IMR-90 (cell line): ENCODE data around the gene EID1. TPM values are rescaled to one million over a fixed set of nuclear protein-coding genes. Genes with fewer than 3 reads are reported as not detected.

Source experiments
- ATAC-seq: fragments of 200-7000 bp; cut with Tn5 transposase; 2 replicates; pipeline ENCODE4 v1.9.1; 2020; ENCODE audit warnings: low read depth, mild to moderate bottlenecking, moderate library complexity
- BruUV-seq: library from RNA; stranded (reverse); fragments of 400-500 nt; replicated peaks from 2 replicates; lab custom pipeline; 2021; lab: Mats Ljungman, UMichigan
- CTCF ChIA-PET: fragments of 300-600 bp; formaldehyde crosslinking; extraction: SDS; loops from one replicate; lab custom pipeline; 2021; ENCODE audit warnings: antibody characterized with exemption; lab: Yijun Ruan, JAX
- POLR2A ChIA-PET: fragments of 300-600 bp; sonication (Branson Sonifier 250); formaldehyde crosslinking; loops from one replicate; lab custom pipeline; 2022; ENCODE audit warnings: antibody characterized with exemption; ENCODE audit not compliant: unreplicated experiment; lab: Charles Lee
- DNase-seq: peaks from one replicate; pipeline ENCODE4 v3.0.0; 2013
- H2AFZ ChIP-seq: replicated peaks from 2 replicates; pipeline ENCODE3; 2013; ENCODE audit warnings: low read length, mild to moderate bottlenecking; ENCODE audit not compliant: poor library complexity
- H2AK5ac ChIP-seq: 2 replicates; pipeline ENCODE4 v1.6.1; 2013; ENCODE audit warnings: low read depth, low read length, inconsistent platforms
- H2AK9ac ChIP-seq: replicated peaks from 2 replicates; pipeline ENCODE3; 2013; ENCODE audit warnings: mild to moderate bottlenecking, low read depth, low read length, moderate library complexity; ENCODE audit not compliant: poor library complexity
- H2BK120ac ChIP-seq: 2 replicates; pipeline ENCODE4 v1.6.1; 2013; ENCODE audit warnings: low read depth, low read length, inconsistent platforms
- H2BK15ac ChIP-seq: 3 replicates; pipeline ENCODE4 v1.6.1; 2013; ENCODE audit warnings: low read depth, low read length, inconsistent platforms
- H2BK20ac ChIP-seq: 2 replicates; pipeline ENCODE4 v1.6.1; 2013; ENCODE audit warnings: low read depth, mild to moderate bottlenecking, inconsistent platforms, low read length, moderate library complexity
- H2BK5ac ChIP-seq: 2 replicates; pipeline ENCODE4 v1.6.1; 2013; ENCODE audit warnings: mild to moderate bottlenecking, low read depth, low read length, inconsistent platforms; ENCODE audit not compliant: poor library complexity, severe bottlenecking
- H3K14ac ChIP-seq: replicated peaks from 2 replicates; pipeline ENCODE4 v1.6.1; 2013; ENCODE audit warnings: low read depth, low read length, inconsistent platforms
- H3K18ac ChIP-seq: 2 replicates; pipeline ENCODE4 v1.6.1; 2013; ENCODE audit warnings: low read depth, low read length, control low read depth
- H3K23ac ChIP-seq: 2 replicates; pipeline ENCODE4 v1.6.1; 2013; ENCODE audit warnings: low read depth, low read length, inconsistent platforms
- H3K27ac ChIP-seq: 2 replicates; pipeline ENCODE4 v1.5.1; 2013; ENCODE audit warnings: mild to moderate bottlenecking, control low read depth, low read length; ENCODE audit not compliant: insufficient read depth
- H3K27me3 ChIP-seq: 2 replicates; pipeline ENCODE4 v1.6.1; 2013; ENCODE audit warnings: low read length; ENCODE audit not compliant: control insufficient read depth, insufficient read depth
- H3K36me3 ChIP-seq: 2 replicates; pipeline ENCODE4 v1.6.1; 2013; ENCODE audit warnings: low read length, mixed read lengths; ENCODE audit not compliant: control insufficient read depth, insufficient read depth
- H3K4ac ChIP-seq: 2 replicates; pipeline ENCODE4 v1.6.1; 2013; ENCODE audit warnings: low read depth, low read length, inconsistent platforms
- H3K4me1 ChIP-seq: 2 replicates; pipeline ENCODE4 v1.6.1; 2013; ENCODE audit warnings: low read length, mixed read lengths; ENCODE audit not compliant: control insufficient read depth, insufficient read depth
- H3K4me2 ChIP-seq: 2 replicates; pipeline ENCODE4 v1.6.1; 2013; ENCODE audit warnings: low read depth, mild to moderate bottlenecking, control low read depth, low read length, moderate library complexity
- H3K4me3 ChIP-seq: 2 replicates; pipeline ENCODE4 v1.5.1; 2013; ENCODE audit warnings: low read depth, mild to moderate bottlenecking, control low read depth, low read length, moderate library complexity; ENCODE audit not compliant: insufficient read depth
- H3K56ac ChIP-seq: 2 replicates; pipeline ENCODE4 v1.6.1; 2013; ENCODE audit warnings: low read length, inconsistent platforms; ENCODE audit not compliant: insufficient read depth; ENCODE audit errors: extremely low read depth
- H3K79me1 ChIP-seq, 2 experiments: 2 replicates each; pipeline ENCODE4 v1.6.1; 2013; ENCODE audit warnings: low read length in 2 of 2, inconsistent platforms in 1 of 2, low read depth in 1 of 2
- H3K9ac ChIP-seq: 2 replicates; pipeline ENCODE4 v1.6.1; 2013; ENCODE audit warnings: low read depth, low read length, control low read depth
- H3K9me1 ChIP-seq: 2 replicates; pipeline ENCODE4 v1.6.1; 2013; ENCODE audit warnings: low read length, inconsistent platforms; ENCODE audit not compliant: insufficient read depth
- H3K9me3 ChIP-seq: 2 replicates; pipeline ENCODE4 v1.6.1; 2013; ENCODE audit warnings: low read length; ENCODE audit not compliant: control insufficient read depth, insufficient read depth
- H4K20me1 ChIP-seq: 2 replicates; pipeline ENCODE4 v1.6.1; 2013; ENCODE audit warnings: low read length, inconsistent platforms; ENCODE audit not compliant: insufficient read depth
- H4K5ac ChIP-seq: 2 replicates; pipeline ENCODE4 v1.6.1; 2013; ENCODE audit warnings: mild to moderate bottlenecking, low read depth, low read length, control low read depth
- H4K8ac ChIP-seq, 2 experiments: 2 replicates each; pipeline ENCODE4 v1.6.1; 2013; ENCODE audit warnings: low read depth in 2 of 2, low read length in 2 of 2, control low read depth in 1 of 2, inconsistent platforms in 1 of 2
- H4K91ac ChIP-seq: 2 replicates; pipeline ENCODE4 v1.6.1; 2013; ENCODE audit warnings: low read depth, low read length, inconsistent platforms; ENCODE audit not compliant: insufficient read depth
- BHLHE40 ChIP-seq: fragments of 150-350 bp; IDR thresholded peaks from 2 replicates; pipeline ENCODE4 v1.6.1; 2016; ENCODE audit warnings: mild to moderate bottlenecking, low read depth, low read length
- CEBPB ChIP-seq: IDR thresholded peaks from 2 replicates; pipeline ENCODE4 v1.6.1; 2012; ENCODE audit warnings: low read depth, low read length, improper control_type of control experiment
- CHD1 ChIP-seq: IDR thresholded peaks from 2 replicates; pipeline ENCODE4 v1.6.1; 2012; ENCODE audit warnings: low read depth, low read length, improper control_type of control experiment
- FOS ChIP-seq: fragments of 150-350 bp; IDR thresholded peaks from 2 replicates; pipeline ENCODE4 v1.6.1; 2016; ENCODE audit warnings: low read depth, low read length
- MAFK ChIP-seq: IDR thresholded peaks from 2 replicates; pipeline ENCODE4 v1.6.1; 2012; ENCODE audit warnings: low read depth, low read length, improper control_type of control experiment
- NFE2L2 ChIP-seq: fragments of 150-350 bp; IDR thresholded peaks from 2 replicates; pipeline ENCODE4 v1.6.1; 2016; ENCODE audit warnings: low read depth, mild to moderate bottlenecking, low read length
- POLR2A ChIP-seq: IDR thresholded peaks from 2 replicates; pipeline ENCODE4 v1.6.1; 2012; ENCODE audit warnings: mild to moderate bottlenecking, low read depth, low read length
- RCOR1 ChIP-seq: IDR thresholded peaks from 2 replicates; pipeline ENCODE4 v1.6.1; 2012; ENCODE audit warnings: mild to moderate bottlenecking, low read length, improper control_type of control experiment; ENCODE audit not compliant: insufficient replicate concordance
- RFX5 ChIP-seq: IDR thresholded peaks from 2 replicates; pipeline ENCODE4 v1.8.0; 2012; ENCODE audit warnings: low read depth, mild to moderate bottlenecking, low read length, moderate library complexity
- SMC3 ChIP-seq: fragments of 150-350 bp; IDR thresholded peaks from 2 replicates; pipeline ENCODE4 v1.6.1; 2016; ENCODE audit warnings: low read depth, mild to moderate bottlenecking, antibody characterized with exemption, low read length, moderate library complexity
- WGBS, 2 experiments: methylation state at CpG; one replicate each; pipeline versions ENCODE4 v1.1.5 to v1.1.7; 2013; ENCODE audit warnings: missing lambda C conversion rate in 2 of 2; ENCODE audit not compliant: insufficient read length in 1 of 2; ENCODE audit errors: extremely low coverage in 2 of 2; 5-methylcytosine and 5-hydroxymethylcytosine counted together
- dilution Hi-C: fragments of 300-500 bp; cut with HindIII; formaldehyde crosslinking; loops from one replicate; pipeline ENCODE4 v1.14.3; 2018; ENCODE audit warnings: low sequenced_read_pairs; ENCODE audit not compliant: unreplicated experiment
- in situ Hi-C: fragments of 300-500 bp; cut with MboI; formaldehyde crosslinking; loops from 3 replicates; pipeline ENCODE4 v1.14.3; 2019; ENCODE audit warnings: low sequenced_read_pairs, inconsistent platforms, mixed read lengths
- intact Hi-C: fragments of 100-400 bp; cut with micrococcal nuclease; formaldehyde crosslinking; loops from 2 replicates; pipeline ENCODE4 v1.10.0; 2022
- polyA plus RNA-seq, 3 experiments: library from polyadenylated mRNA; depleted of rRNA; stranded (reverse); fragments of >200 nt; gene quantifications; 2 replicates each; pipeline ENCODE4 v1.2.3, GENCODE V29; 2012; ENCODE audit warnings: low replicate concordance in 1 of 3
- total RNA-seq: library from RNA; depleted of rRNA; stranded (reverse); fragments of >200 nt; gene quantifications from 2 replicates; pipeline ENCODE4 v1.2.3, GENCODE V29; 2012
- TF ChIP-seq, protein P1 (sequence below): fragments of 150-350 bp; IDR thresholded peaks from 2 replicates; pipeline ENCODE4 v1.6.1; 2017; ENCODE audit warnings: mild to moderate bottlenecking, antibody characterized with exemption, low read length, low read depth
- TF ChIP-seq, protein P2 (sequence below): fragments of 150-350 bp; IDR thresholded peaks from 2 replicates; pipeline ENCODE4 v1.6.1; 2016; ENCODE audit warnings: low read depth, mild to moderate bottlenecking, low read length, moderate library complexity, borderline replicate concordance
- TF ChIP-seq, protein P3 (sequence below): conservative IDR thresholded peaks from 2 replicates; pipeline ENCODE4 v1.5.1; 2012; ENCODE audit warnings: mild to moderate bottlenecking, low read depth, low read length, improper control_type of control experiment

EID1 gene
- total and polyA plus RNA-seq, 2 of the 4 experiments (the other 2 are of a cell fraction): 147 to 162 TPM

DNA sequence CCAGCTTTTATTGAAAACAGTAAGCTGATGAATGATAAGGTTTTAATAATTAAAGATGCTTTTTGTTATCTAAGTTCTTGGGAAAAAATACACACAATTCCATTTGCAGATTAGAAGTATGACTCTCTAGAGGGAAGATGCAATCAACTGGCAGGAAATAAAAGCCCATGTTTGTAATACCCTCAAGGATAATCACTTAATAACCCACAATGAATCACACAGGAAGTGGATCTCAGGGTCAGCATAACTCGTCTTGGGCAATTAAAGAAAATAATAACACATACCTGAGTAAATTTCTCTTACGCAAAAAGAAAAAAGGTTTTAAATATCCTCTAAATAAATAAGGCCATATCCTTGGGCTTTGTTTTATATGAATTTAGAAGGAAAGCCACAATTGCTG lies 9.4 kb upstream of the EID1 start:
- intact Hi-C loops: loop anchor here (5.0 to 10.0 kb wide), 3 partner anchors 179 to 1446 kb away; partner anchors contain the start of gene SECISBP2L
- Histone ChIP-seq H2BK20ac (peak overlapping the region; percentile 98), H3K79me1 (peaks cover 5 to 20% of the 10 kb centered on the region in 2 experiments; a peak in 2 of 4 replicates), H2AFZ (no peak overlapping the region), H2AK5ac (peak overlapping the region; percentile 95), H3K4me3 (no peak overlapping the region), H4K20me1 (no peaks in the 10 kb centered on the region), H3K23ac (peak overlapping the region; percentile 96; the same call in 1 of the 2 replicates), H4K91ac (peak overlapping the region; percentile 85), H3K9me1 (peaks cover 10% of the 10 kb centered on the region), H3K4me2 (peak overlapping the region; percentile 63; the same call in 1 of the 2 replicates), H3K36me3 (no peaks in the 10 kb centered on the region), H4K5ac (peak overlapping the region; percentile 99), H2AK9ac (no peak overlapping the region), H2BK120ac (peak overlapping the region; percentile 97), H3K9ac (no peak overlapping the region; the same call in 1 of the 2 replicates), H4K8ac (peak overlapping the region; percentile 66 to 94), H2BK5ac (peak overlapping the region; percentile 93), H3K27ac (peak overlapping the region; percentile 97), H3K56ac (peak overlapping the region; percentile 62; the same call in 1 of the 2 replicates), H3K4ac (peak overlapping the region; percentile 92), H3K9me3 (no peaks in the 10 kb centered on the region), H3K14ac (peak overlapping the region; percentile 97), H3K27me3 (no peaks in the 10 kb centered on the region), H3K18ac (peak overlapping the region; percentile 98), H2BK15ac (peak overlapping the region; percentile 92), H3K4me1 (peaks cover 21% of the 10 kb centered on the region)
- ATAC-seq (peak; percentile 52), DNase-seq (peak; percentile 87)
- ChIA-PET POLR2A (interaction anchor here (1.3 kb wide), 1 partner anchor 10 kb away, joined by 5 read pairs; the partner anchor contains the start of gene EID1), CTCF (interaction anchor here (1.0 to 1.2 kb wide), 2 partner anchors 9 to 93 kb away, joined by 3 to 4 read pairs; partner anchors contain the start of gene EID1)
- BruUV-seq: no TSS peak
- dilution Hi-C loops: no loop called here
- TF ChIP-seq FOS (peak; percentile 65), NFE2L2 (no peak), BHLHE40 (0 out of 2 replicates have a peak, but pooled peaks have one; percentile 8), CEBPB (peak; percentile 86), RFX5 (no peak), MAFK (no peak), CHD1 (no peak), RCOR1 (no peak), SMC3 (no peak), POLR2A (no peak)
- TF ChIP-seq, protein P1, sequence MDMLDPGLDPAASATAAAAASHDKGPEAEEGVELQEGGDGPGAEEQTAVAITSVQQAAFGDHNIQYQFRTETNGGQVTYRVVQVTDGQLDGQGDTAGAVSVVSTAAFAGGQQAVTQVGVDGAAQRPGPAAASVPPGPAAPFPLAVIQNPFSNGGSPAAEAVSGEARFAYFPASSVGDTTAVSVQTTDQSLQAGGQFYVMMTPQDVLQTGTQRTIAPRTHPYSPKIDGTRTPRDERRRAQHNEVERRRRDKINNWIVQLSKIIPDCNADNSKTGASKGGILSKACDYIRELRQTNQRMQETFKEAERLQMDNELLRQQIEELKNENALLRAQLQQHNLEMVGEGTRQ: no peak
- TF ChIP-seq, protein P2, sequence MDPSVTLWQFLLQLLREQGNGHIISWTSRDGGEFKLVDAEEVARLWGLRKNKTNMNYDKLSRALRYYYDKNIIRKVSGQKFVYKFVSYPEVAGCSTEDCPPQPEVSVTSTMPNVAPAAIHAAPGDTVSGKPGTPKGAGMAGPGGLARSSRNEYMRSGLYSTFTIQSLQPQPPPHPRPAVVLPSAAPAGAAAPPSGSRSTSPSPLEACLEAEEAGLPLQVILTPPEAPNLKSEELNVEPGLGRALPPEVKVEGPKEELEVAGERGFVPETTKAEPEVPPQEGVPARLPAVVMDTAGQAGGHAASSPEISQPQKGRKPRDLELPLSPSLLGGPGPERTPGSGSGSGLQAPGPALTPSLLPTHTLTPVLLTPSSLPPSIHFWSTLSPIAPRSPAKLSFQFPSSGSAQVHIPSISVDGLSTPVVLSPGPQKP: no peak
- TF ChIP-seq, protein P3, sequence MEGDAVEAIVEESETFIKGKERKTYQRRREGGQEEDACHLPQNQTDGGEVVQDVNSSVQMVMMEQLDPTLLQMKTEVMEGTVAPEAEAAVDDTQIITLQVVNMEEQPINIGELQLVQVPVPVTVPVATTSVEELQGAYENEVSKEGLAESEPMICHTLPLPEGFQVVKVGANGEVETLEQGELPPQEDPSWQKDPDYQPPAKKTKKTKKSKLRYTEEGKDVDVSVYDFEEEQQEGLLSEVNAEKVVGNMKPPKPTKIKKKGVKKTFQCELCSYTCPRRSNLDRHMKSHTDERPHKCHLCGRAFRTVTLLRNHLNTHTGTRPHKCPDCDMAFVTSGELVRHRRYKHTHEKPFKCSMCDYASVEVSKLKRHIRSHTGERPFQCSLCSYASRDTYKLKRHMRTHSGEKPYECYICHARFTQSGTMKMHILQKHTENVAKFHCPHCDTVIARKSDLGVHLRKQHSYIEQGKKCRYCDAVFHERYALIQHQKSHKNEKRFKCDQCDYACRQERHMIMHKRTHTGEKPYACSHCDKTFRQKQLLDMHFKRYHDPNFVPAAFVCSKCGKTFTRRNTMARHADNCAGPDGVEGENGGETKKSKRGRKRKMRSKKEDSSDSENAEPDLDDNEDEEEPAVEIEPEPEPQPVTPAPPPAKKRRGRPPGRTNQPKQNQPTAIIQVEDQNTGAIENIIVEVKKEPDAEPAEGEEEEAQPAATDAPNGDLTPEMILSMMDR: no peak
- no CpG with 5 or more reads among the region's 2 CpGs for WGBS, 2 experiments
- in situ Hi-C loops: loop anchor here (5.0 to 25.0 kb wide), 4 partner anchors 284 to 1276 kb away; partner anchors contain the start of gene FGF7
